ENCODE results near the gene GBF1. TPM values are rescaled to one million over a fixed set of nuclear protein-coding genes. Genes with fewer than 3 reads are reported as not detected.

The GBF1 gene
- total and polyA plus RNA-seq, 2 of the 13 experiments (the other 11 are each of a cell fraction or from before 2014, with no cell fraction given): 17.1 to 21.9 TPM

- 0 out of 2 replicates have a peak, but pooled peaks have one; percentile 12 for TF ChIP-seq ZNF296 (CRISPR knock-in tag; conservative IDR thresholded peaks at IDR 0.05)
- no peak for TF ChIP-seq FOXO1 (CRISPR knock-in tag; IDR thresholded peaks at IDR 0.05)
- no peak for TF ChIP-seq STAT5B (CRISPR knock-in tag; IDR thresholded peaks at IDR 0.05)
- no peak; the same call in 1 of the 2 replicates for TF ChIP-seq ZFY (CRISPR knock-in tag; IDR thresholded peaks at IDR 0.05)
- TF ChIP-seq ATM (IDR thresholded peaks at IDR 0.05; ENCODE audit: borderline replicate concordance): no peak
- TF ChIP-seq ZNF180 (CRISPR knock-in tag; IDR thresholded peaks at IDR 0.05; ENCODE audit: borderline replicate concordance, low read depth): no peak
- TF ChIP-seq ZNF331 (CRISPR knock-in tag; IDR thresholded peaks at IDR 0.05): 0 out of 2 replicates have a peak, but pooled peaks have one; percentile 35
- no peak for TF ChIP-seq CCDC6 (CRISPR knock-in tag; IDR thresholded peaks at IDR 0.05)
- TF ChIP-seq SMAD9 (CRISPR knock-in tag; IDR thresholded peaks at IDR 0.05): no peak
- TF ChIP-seq ZBTB10 (CRISPR knock-in tag; IDR thresholded peaks at IDR 0.05; ENCODE audit: borderline replicate concordance): no peak; the same call in 1 of the 2 replicates
- TF ChIP-seq JARID2 (CRISPR knock-in tag; IDR thresholded peaks at IDR 0.05; ENCODE audit: insufficient replicate concordance): no peak
- no peak for TF ChIP-seq ZNF383 (CRISPR knock-in tag; IDR thresholded peaks at IDR 0.05; ENCODE audit: borderline replicate concordance)
- TF ChIP-seq PCBP1 (IDR thresholded peaks at IDR 0.05; ENCODE audit: borderline replicate concordance, low read depth, low read length): no peak
- no peak for TF ChIP-seq ARHGAP35 (CRISPR knock-in tag; IDR thresholded peaks at IDR 0.05; ENCODE audit: borderline replicate concordance)
- 0 out of 2 replicates have a peak, but pooled peaks have one; percentile 48 for TF ChIP-seq TOPORS (CRISPR knock-in tag; IDR thresholded peaks at IDR 0.05)
- no peak for TF ChIP-seq NONO (IDR thresholded peaks at IDR 0.05)
- peak; percentile 21; the same call in 1 of the 2 replicates for TF ChIP-seq NONO (CRISPR knock-in tag; conservative IDR thresholded peaks at IDR 0.05)
- no peak for TF ChIP-seq MTA3 (CRISPR knock-in tag; IDR thresholded peaks at IDR 0.05)
- no peak for TF ChIP-seq ZNF83 (CRISPR knock-in tag; IDR thresholded peaks at IDR 0.05; ENCODE audit: borderline replicate concordance)
- TF ChIP-seq ZBTB7B (CRISPR knock-in tag; IDR thresholded peaks at IDR 0.05): 0 out of 2 replicates have a peak, but pooled peaks have one; percentile 18
- peak; percentile 59 for TF ChIP-seq SALL1 (CRISPR knock-in tag; IDR thresholded peaks at IDR 0.05)
- no peak for TF ChIP-seq RFXANK (CRISPR knock-in tag; IDR thresholded peaks at IDR 0.05)
- TF ChIP-seq MED13 (CRISPR knock-in tag; IDR thresholded peaks at IDR 0.05): peak; percentile 81
- TF ChIP-seq ZBTB37 (CRISPR knock-in tag; IDR thresholded peaks at IDR 0.05): no peak
- no peak for TF ChIP-seq ZNF781 (CRISPR knock-in tag; IDR thresholded peaks at IDR 0.05; ENCODE audit: borderline replicate concordance, not compliant biosample characterization)
- TF ChIP-seq MIER3 (CRISPR knock-in tag; IDR thresholded peaks at IDR 0.05; ENCODE audit: borderline replicate concordance): no peak
- no peak for TF ChIP-seq ZEB1 (IDR thresholded peaks at IDR 0.05; ENCODE audit: insufficient replicate concordance, low read depth)
- TF ChIP-seq HHEX (CRISPR knock-in tag; IDR thresholded peaks at IDR 0.05): no peak
Measured at GRCh38 chr10:102419269-102420180, 174.2 kb downstream of the GBF1 start (continued).
